PFSK-1 (cell line): ENCODE results near the gene VPS52.

ENCODE experiments used
- POLR2AphosphoS5 ChIP-seq: IDR thresholded peaks from 2 replicates; pipeline ENCODE4 v1.6.1; 2012; ENCODE audit warnings: low read depth, mild to moderate bottlenecking, control low read depth, low read length, moderate library complexity
- SIN3A ChIP-seq: IDR thresholded peaks from 2 replicates; pipeline ENCODE4 v1.6.1; 2012; ENCODE audit warnings: mild to moderate bottlenecking, low read length, moderate library complexity, borderline replicate concordance; ENCODE audit not compliant: insufficient read depth
- TAF1 ChIP-seq: IDR thresholded peaks from 2 replicates; pipeline ENCODE4 v1.6.1; 2012; ENCODE audit warnings: low read length, control low read depth, borderline replicate concordance; ENCODE audit not compliant: insufficient read depth
- TF ChIP-seq, protein P1 (sequence below), 2 experiments: IDR thresholded peaks; 2 replicates each; pipeline versions ENCODE4 v1.6.1 to v1.8.0; 2011 to 2012; ENCODE audit warnings: low read depth in 2 of 2, low read length in 2 of 2, control low read depth in 1 of 2, inconsistent platforms in 1 of 2, mild to moderate bottlenecking in 1 of 2, moderate library complexity in 1 of 2; ENCODE audit not compliant: insufficient read depth in 1 of 2

DNA sequence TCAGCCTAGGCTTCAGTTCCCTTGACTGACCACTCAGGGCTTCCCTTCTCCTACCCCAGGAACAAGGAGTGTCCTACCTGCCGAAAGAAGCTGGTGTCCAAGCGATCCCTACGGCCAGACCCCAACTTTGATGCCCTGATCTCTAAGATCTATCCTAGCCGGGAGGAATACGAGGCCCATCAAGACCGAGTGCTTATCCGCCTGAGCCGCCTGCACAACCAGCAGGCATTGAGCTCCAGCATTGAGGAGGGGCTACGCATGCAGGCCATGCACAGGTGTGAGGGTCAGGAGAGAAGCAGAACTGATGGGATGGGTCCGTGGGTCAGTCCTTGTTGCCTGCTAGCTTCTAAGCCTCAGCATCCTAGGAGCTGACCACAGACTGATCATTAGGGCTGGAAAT, 61.8 kb downstream of the VPS52 start:
- no peak for TF ChIP-seq POLR2AphosphoS5
- TF ChIP-seq, protein P1, sequence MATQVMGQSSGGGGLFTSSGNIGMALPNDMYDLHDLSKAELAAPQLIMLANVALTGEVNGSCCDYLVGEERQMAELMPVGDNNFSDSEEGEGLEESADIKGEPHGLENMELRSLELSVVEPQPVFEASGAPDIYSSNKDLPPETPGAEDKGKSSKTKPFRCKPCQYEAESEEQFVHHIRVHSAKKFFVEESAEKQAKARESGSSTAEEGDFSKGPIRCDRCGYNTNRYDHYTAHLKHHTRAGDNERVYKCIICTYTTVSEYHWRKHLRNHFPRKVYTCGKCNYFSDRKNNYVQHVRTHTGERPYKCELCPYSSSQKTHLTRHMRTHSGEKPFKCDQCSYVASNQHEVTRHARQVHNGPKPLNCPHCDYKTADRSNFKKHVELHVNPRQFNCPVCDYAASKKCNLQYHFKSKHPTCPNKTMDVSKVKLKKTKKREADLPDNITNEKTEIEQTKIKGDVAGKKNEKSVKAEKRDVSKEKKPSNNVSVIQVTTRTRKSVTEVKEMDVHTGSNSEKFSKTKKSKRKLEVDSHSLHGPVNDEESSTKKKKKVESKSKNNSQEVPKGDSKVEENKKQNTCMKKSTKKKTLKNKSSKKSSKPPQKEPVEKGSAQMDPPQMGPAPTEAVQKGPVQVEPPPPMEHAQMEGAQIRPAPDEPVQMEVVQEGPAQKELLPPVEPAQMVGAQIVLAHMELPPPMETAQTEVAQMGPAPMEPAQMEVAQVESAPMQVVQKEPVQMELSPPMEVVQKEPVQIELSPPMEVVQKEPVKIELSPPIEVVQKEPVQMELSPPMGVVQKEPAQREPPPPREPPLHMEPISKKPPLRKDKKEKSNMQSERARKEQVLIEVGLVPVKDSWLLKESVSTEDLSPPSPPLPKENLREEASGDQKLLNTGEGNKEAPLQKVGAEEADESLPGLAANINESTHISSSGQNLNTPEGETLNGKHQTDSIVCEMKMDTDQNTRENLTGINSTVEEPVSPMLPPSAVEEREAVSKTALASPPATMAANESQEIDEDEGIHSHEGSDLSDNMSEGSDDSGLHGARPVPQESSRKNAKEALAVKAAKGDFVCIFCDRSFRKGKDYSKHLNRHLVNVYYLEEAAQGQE (IDR thresholded peaks at IDR 0.05; ENCODE audit: insufficient read depth in 1 of 2, low read depth in 2 of 2, low read length in 2 of 2): no peak
- TF ChIP-seq TAF1: no peak
- no peak for TF ChIP-seq SIN3A
